HepG2 (cell line): Measurements from ENCODE around the gene ARMC8. TPM values are rescaled to one million over a fixed set of nuclear protein-coding genes. Genes with fewer than 3 reads are reported as not detected.

Source experiments
- ATRX ChIP-seq: sonication (generic); formaldehyde crosslinking; IDR thresholded peaks from 2 replicates; pipeline ENCODE4 v1.4.0; 2020; ENCODE audit warnings: missing genetic modification reagents, borderline replicate concordance
- CBFB ChIP-seq: sonication (generic); formaldehyde crosslinking; IDR thresholded peaks from 2 replicates; pipeline ENCODE4 v1.4.0; 2020; ENCODE audit warnings: missing genetic modification reagents
- ELF4 ChIP-seq: sonication (generic); formaldehyde crosslinking; IDR thresholded peaks from 2 replicates; pipeline ENCODE4 v1.5.0; 2020; ENCODE audit warnings: missing genetic modification reagents, mild to moderate bottlenecking, moderate library complexity, borderline replicate concordance
- KDM6A ChIP-seq: IDR thresholded peaks from 2 replicates; pipeline ENCODE4 v1.6.1; 2016; ENCODE audit warnings: low read depth
- MAF1 ChIP-seq: sonication (generic); formaldehyde crosslinking; IDR thresholded peaks from 2 replicates; pipeline ENCODE4 v1.5.0; 2020; ENCODE audit warnings: missing genetic modification reagents, borderline replicate concordance
- MTF1 ChIP-seq: sonication (generic); formaldehyde crosslinking; IDR thresholded peaks from 2 replicates; pipeline ENCODE4 v1.5.0; 2020; ENCODE audit warnings: missing genetic modification reagents
- NPAS2 ChIP-seq: sonication (generic); formaldehyde crosslinking; IDR thresholded peaks from 2 replicates; pipeline ENCODE4 v1.8.0; 2022; ENCODE audit warnings: mild to moderate bottlenecking, missing genetic modification reagents, borderline replicate concordance
- POLR2AphosphoS2 ChIP-seq: IDR thresholded peaks from 2 replicates; pipeline ENCODE4 v1.6.1; 2011; ENCODE audit warnings: low read depth, low read length, improper control_type of control experiment
- REPIN1 ChIP-seq: sonication (generic); formaldehyde crosslinking; IDR thresholded peaks from 2 replicates; pipeline ENCODE4 v1.8.0; 2022; ENCODE audit warnings: missing genetic modification reagents, low read depth, mild to moderate bottlenecking, borderline replicate concordance
- RERE ChIP-seq: IDR thresholded peaks from 2 replicates; pipeline ENCODE4 v1.6.1; 2016; ENCODE audit warnings: low read depth, missing genetic modification reagents, missing compliant biosample characterization
- RXRA ChIP-seq: sonication (generic); formaldehyde crosslinking; IDR thresholded peaks from 2 replicates; pipeline ENCODE4 v1.5.1; 2020; ENCODE audit warnings: missing genetic modification reagents
- ZBTB8A ChIP-seq: sonication (generic); formaldehyde crosslinking; IDR thresholded peaks from 2 replicates; pipeline ENCODE4 v1.4.0; 2020; ENCODE audit warnings: mild to moderate bottlenecking, low read depth, missing genetic modification reagents, borderline replicate concordance
- ZNF503 ChIP-seq: sonication (generic); formaldehyde crosslinking; IDR thresholded peaks from 2 replicates; pipeline ENCODE4 v1.4.0; 2020; ENCODE audit warnings: missing genetic modification reagents
- ZNF597 ChIP-seq: sonication (generic); formaldehyde crosslinking; IDR thresholded peaks from 2 replicates; pipeline ENCODE4 v1.5.0; 2020; ENCODE audit warnings: missing genetic modification reagents
- ZSCAN21 ChIP-seq: sonication (generic); formaldehyde crosslinking; IDR thresholded peaks from 2 replicates; pipeline ENCODE4 v1.8.0; 2022; ENCODE audit warnings: mild to moderate bottlenecking, missing genetic modification reagents, moderate library complexity, borderline replicate concordance
- polyA plus RNA-seq, 8 experiments: library from polyadenylated mRNA; depleted of rRNA in 3 of 8; stranded (reverse) in 7 of 8; unstranded in 1 of 8; fragments of >200 nt; fragmentation: Illumina TruSeq in 4 of 8; extraction: Trizol in 4 of 8; gene quantifications; 2 replicates each; pipeline versions ENCODE4 v1.2.1 to v1.2.3, GENCODE V29; 2011 to 2016; ENCODE audit warnings: low read depth in 4 of 8, missing spikeins in 1 of 8, mixed read lengths in 1 of 8; ENCODE audit not compliant: insufficient read depth in 1 of 8
- total RNA-seq, 5 experiments: library from RNA; depleted of rRNA; stranded (reverse); fragments of >200 nt; fragmentation: Illumina TruSeq; extraction: Trizol; gene quantifications; 2 replicates each; pipeline ENCODE4 v1.2.3, GENCODE V29; 2016; ENCODE audit warnings: low read depth in 1 of 5
- TF ChIP-seq, protein P1 (sequence below): IDR thresholded peaks from 2 replicates; pipeline ENCODE4 v1.6.1; 2016; ENCODE audit warnings: missing genetic modification reagents, missing compliant biosample characterization
- TF ChIP-seq, protein P2 (sequence below): sonication (generic); formaldehyde crosslinking; IDR thresholded peaks from 2 replicates; pipeline ENCODE4 v1.9.0; 2021; ENCODE audit warnings: missing genetic modification reagents, borderline replicate concordance

Gene ARMC8
- total and polyA plus RNA-seq, 2 of the 13 experiments (the other 11 are each of a cell fraction or from before 2014, with no cell fraction given): 38.9 to 55.3 TPM

DNA sequence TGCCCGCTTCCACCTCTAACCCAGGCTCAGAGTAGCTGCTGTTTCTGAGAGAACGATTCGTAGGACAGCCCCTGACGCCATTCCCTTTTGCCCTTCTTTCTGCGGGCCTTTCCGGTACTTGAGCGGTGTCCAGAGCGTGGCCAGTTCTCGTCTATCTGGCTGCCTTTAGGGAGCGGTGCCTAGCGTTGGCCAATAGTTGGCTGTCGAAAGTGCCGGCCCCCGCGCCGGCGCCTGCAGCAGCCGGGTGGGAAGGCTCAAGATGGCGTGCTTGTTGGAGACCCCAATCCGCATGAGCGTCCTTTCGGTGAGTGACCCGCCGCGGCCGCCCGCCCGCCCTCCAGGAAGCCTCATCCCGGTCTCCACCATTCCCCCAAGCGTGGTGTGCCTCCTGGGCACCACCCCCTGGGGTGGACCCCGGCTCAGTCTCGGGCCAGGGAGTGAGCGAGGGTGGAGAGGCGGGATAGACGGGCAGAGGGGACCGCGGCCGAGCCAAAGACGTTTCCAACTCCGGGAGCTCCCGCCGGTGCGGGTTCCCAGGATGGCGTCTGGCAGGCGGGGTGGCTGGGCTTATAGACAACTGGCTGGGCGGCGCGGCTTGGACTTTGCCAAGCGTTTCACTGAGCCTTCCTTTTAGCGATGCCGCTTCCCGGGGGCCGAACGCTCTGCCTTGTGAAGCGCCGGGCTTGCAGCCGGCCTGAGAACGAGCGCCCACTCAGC, at the start of gene ARMC8 (continued):
- TF ChIP-seq, protein P1, sequence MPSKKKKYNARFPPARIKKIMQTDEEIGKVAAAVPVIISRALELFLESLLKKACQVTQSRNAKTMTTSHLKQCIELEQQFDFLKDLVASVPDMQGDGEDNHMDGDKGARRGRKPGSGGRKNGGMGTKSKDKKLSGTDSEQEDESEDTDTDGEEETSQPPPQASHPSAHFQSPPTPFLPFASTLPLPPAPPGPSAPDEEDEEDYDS (CRISPR knock-in tag): no peak; the same call in 1 of the 2 replicates
- TF ChIP-seq RXRA (CRISPR knock-in tag) (peak; percentile 60), KDM6A (CRISPR knock-in tag) (no peak), ZNF597 (CRISPR knock-in tag) (no peak), MTF1 (CRISPR knock-in tag) (no peak), ATRX (CRISPR knock-in tag) (no peak), ZSCAN21 (CRISPR knock-in tag) (peak; percentile 54; the same call in 1 of the 2 replicates), POLR2AphosphoS2 (no peak), NPAS2 (no peak), ZBTB8A (CRISPR knock-in tag) (peak; percentile 84; the same call in 1 of the 2 replicates), CBFB (CRISPR knock-in tag) (no peak), ELF4 (no peak), ZNF503 (CRISPR knock-in tag) (0 out of 2 replicates have a peak, but pooled peaks have one; percentile 14), REPIN1 (peak; percentile 85), RERE (CRISPR knock-in tag) (no peak), MAF1 (CRISPR knock-in tag) (no peak)
- TF ChIP-seq, protein P2, sequence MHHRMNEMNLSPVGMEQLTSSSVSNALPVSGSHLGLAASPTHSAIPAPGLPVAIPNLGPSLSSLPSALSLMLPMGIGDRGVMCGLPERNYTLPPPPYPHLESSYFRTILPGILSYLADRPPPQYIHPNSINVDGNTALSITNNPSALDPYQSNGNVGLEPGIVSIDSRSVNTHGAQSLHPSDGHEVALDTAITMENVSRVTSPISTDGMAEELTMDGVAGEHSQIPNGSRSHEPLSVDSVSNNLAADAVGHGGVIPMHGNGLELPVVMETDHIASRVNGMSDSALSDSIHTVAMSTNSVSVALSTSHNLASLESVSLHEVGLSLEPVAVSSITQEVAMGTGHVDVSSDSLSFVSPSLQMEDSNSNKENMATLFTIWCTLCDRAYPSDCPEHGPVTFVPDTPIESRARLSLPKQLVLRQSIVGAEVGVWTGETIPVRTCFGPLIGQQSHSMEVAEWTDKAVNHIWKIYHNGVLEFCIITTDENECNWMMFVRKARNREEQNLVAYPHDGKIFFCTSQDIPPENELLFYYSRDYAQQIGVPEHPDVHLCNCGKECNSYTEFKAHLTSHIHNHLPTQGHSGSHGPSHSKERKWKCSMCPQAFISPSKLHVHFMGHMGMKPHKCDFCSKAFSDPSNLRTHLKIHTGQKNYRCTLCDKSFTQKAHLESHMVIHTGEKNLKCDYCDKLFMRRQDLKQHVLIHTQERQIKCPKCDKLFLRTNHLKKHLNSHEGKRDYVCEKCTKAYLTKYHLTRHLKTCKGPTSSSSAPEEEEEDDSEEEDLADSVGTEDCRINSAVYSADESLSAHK: no peak
